ENCODE results near the gene RASGRP1.

RASGRP1 gene

GRCh38 chr15:38534691-38535090, 29.9 kb downstream of the RASGRP1 start:
- FAIRE-seq: no peak

DNA sequence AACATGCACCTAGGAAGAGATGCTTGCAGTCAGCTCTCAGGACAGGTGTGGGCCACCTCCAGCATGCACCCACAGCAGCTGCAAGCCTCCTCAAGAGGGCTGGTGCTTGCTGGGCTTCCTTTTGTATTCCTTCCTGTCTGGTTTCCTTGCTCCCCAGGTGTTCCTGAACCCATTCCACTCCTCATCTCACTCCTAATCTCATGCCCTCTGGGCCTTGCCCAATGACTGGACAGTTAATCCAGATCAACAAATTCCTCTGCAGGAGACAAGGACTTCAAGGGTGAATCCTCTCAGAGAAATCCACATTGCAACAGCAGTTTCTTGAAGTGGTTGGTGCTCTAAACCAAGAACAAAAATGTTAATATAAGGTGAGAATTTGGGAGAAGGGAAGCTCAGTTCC, 30.7 kb downstream of the RASGRP1 start:
- FAIRE-seq: no peak

- FAIRE-seq: no peak
Measured at GRCh38 chr15:38533416-38533915, 31.1 kb downstream of the RASGRP1 start.

GRCh38 chr15:38532728-38533127, 31.9 kb downstream of the RASGRP1 start:
- FAIRE-seq: no peak

- FAIRE-seq: no peak
Measured at GRCh38 chr15:38531509-38531908, 33.1 kb downstream of the RASGRP1 start.

DNA sequence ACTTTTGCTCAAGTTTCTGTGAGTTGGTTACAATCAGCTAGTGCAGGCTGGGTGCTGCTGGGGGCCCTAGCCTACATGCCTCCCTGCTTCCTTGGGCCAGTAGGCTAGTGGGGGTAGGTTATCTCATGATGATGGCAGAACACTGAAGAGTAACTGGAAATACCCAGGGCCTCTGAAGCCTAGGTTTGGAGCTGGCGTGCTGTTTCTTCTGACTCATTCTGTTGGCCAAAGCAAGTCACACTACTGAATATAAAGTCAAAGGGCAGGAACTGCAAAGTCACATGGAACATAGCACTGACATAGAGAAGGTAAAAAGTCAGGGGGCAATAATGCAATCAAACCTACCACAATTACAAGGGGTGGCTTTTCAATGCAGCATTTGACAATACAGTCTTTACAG, 34.5 kb downstream of the RASGRP1 start:
- FAIRE-seq: no peak

- FAIRE-seq: no peak
Measured at GRCh38 chr15:38528294-38528693, 36.3 kb downstream of the RASGRP1 start.

- no peak for FAIRE-seq
Measured at GRCh38 chr15:38526158-38526557, 38.5 kb downstream of the RASGRP1 start.

DNA sequence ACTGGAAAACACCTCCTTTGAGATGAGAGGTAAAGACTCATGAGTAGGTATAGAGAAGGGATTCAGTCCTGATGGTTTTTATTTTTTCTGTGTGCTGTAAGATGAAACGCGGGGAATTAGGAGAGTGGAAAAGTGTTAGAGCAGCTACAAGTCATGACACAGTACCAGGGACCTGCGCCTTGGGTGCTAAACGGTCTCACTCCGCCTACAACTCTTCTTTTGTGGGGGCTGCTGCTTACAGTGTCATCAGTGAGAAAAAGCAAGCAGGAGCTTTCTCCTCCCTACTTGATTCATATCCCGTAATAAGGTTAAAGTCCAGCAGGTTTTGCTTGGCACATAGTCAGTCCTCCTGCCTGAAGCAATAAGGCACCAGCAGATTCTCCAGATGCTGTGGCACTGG, 39.1 kb downstream of the RASGRP1 start:
- FAIRE-seq: no peak

DNA sequence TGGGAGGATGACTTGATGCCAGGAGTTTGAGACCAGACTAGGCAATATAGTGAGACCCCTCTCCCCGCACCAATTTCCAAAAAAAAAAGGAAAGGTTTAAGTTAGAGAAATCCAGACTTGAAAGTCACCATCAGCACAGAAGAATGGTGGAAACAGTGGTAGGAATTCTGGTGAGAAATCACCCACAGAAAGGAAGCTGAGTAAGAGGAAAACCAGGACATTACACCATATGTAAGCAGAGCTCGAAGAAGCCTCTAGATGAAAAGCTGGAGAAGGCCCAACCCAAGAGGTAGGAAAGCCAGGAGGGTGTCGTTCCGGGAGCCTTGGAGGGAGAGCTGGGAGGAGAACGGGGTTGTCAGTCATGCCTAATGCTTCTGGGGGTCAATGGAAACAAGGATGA, 40.5 kb downstream of the RASGRP1 start:
- FAIRE-seq: no peak

- no peak for FAIRE-seq
Measured at GRCh38 chr15:38522922-38523321, 41.7 kb downstream of the RASGRP1 start.

DNA sequence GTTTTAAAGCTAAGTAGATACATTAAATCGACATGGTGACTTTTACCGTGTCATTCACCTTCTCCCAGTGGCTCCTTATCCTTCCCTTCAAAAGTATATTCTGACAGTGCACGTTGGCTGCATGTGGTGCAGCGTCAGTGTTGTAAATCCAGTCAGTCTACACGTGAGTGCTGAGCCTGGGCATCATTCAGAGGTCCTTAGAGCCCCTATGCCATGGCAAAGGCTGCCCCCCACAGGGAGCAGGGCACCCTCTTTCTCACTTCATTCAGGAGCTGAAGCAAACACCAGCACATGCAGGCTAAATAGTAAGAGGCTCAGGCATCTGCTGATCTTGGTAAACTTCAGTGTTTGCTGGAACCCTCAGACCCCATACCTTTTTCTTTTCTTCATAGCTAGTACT, 43.3 kb downstream of the RASGRP1 start:
- no peak for FAIRE-seq

GRCh38 chr15:38520035-38520434, 44.6 kb downstream of the RASGRP1 start:
- FAIRE-seq: no peak

- no peak for FAIRE-seq
Measured at GRCh38 chr15:38518084-38518483, 46.5 kb downstream of the RASGRP1 start.

DNA sequence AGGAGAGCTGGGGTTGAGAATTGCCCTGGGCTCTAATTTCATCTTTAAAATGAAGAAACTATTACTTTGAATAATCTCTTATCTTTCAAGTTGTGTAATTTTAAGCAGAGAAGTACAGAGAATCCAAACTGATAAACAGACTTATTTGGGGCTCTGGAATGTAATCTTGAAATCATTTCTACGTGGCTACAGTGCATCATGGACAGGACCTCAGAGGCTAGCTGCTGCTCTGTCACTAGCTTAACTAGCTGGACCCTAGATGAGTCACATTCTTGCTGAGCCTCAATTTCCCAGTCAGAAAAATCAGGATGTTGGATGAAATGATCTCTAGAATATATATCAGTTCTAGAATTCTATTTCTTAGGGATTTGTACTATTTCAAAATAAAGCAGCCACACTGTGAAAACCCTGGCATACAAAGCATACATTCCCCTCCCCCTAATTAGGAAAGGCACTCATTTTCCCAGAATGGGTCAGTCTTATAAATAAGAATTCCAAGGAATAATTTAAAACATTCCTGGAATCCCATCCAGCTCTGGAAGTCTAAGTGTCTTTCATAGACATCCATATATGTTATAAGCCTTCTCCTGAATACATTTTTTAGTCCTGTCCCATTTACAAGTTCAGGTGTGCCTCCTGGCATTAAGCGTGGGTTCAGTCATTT, 47.2 kb downstream of the RASGRP1 start:
- FAIRE-seq: no peak

- no peak for FAIRE-seq
Measured at GRCh38 chr15:38516626-38517025, 48.0 kb downstream of the RASGRP1 start.

DNA sequence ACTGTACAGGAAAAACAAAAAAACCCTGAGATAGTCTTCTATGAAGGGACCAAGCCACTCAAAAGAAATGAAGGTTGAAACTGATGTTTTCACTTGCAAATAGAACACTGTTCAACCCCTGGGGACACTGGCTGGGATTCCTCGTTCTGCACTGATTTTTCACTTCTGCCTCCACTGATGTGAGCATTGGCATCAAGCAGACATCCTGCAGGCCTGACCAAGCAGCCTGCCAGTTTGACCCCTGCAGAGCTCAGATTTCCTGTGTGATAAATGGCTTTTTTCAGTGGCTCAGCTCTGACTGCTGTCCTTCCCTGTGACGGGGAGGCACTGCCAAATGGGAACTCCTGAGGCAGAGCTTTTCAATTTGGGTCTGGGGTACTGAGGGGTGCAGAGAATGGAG, 50.0 kb downstream of the RASGRP1 start:
- FAIRE-seq: no peak

GRCh38 chr15:38512901-38513300, 51.7 kb downstream of the RASGRP1 start:
- no peak for FAIRE-seq

- FAIRE-seq: no peak
Measured at GRCh38 chr15:38509152-38509551, 55.5 kb downstream of the RASGRP1 start.

- no peak for FAIRE-seq
Measured at GRCh38 chr15:38508647-38509046, 56.0 kb downstream of the RASGRP1 start.

GRCh38 chr15:38507570-38507969, 57.0 kb downstream of the RASGRP1 start:
- FAIRE-seq: no peak

GRCh38 chr15:38506997-38507396, 57.6 kb downstream of the RASGRP1 start:
- no peak for FAIRE-seq

DNA sequence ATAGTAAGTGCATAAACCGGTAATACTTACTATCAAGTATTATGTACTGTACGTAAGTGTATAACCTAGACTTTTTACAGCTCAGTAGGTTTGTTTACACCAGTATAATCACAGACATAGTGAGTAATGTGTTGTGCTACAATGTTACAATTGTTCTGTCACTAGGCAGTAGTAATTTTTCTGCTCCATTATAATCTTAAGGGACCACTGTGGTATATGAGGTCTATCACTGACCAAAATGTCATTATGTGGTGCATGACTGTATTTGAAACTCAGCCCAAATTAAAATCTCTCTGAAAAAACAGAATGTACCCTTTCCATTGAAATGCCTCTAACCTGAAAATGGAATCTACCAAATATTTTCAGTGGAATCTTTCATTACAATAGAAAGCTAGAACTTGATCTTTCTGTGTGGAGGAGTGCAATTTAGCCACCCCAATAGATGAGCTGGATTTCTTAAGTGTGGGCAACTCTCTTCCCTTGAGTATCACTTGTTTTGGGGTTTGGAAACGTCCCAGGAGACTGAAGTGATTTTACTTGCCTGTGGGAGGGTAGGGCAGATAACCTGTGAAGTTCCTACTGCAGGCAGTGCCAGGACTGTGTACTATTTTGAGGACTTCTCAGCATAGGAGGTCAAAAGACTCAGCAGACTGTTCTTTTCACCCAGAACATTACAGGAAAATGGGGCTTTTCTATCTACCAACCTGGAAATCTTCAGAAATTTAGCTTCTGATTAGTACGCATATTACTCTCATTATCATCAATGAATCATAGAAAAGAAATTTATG, 59.7 kb downstream of the RASGRP1 start:
- no peak for FAIRE-seq

DNA sequence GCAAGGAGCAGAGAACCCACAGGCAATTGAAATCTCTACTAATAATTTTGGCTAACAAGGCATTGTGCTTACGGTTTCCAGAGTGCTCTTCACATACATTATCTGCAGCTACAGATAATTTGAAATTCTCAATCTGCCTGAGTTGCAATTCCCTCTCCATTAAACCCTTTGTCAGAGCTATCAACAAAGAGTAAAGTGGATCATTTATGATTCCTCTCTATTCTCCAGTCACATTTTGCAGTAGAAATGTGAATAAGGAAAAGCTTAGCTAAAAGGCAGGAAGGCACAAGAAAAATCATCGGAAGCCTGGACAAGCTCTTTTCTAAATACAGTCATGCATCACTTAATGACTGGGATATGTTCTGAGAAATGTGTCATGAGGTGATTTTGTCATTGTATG, 61.1 kb downstream of the RASGRP1 start:
- FAIRE-seq: no peak

DNA sequence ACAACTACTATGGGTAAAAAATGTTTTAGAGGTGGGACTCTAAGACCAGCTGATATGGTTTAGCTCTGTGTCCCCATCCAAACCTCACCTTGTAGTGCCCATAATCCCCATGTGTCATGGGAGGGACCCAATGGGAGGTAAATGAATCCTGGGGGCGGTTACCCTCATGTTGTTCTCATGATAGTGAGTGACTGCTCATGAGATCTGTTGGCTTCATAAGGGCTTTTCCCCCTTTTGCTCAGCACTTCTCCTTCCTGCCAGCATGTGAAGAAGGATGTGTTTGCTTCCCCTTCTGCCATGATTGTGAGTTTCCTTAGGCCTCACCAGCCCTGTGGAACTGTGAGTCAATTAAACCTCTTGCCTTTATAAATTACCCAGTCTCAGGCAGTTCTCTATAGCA, 65.0 kb downstream of the RASGRP1 start:
- no peak for FAIRE-seq

Measured in TTC549 (cell line).